ENCODE data around the gene SKP1.

SKP1 gene

GRCh38 chr5:134143944-134144941 lies 32.5 kb downstream of the SKP1 start:
- DNase-seq (ENCODE audit: low read depth) = no peak

- DNase-seq (ENCODE audit: low read depth) = no peak
These were observed 33.3 kb downstream of the SKP1 start for GRCh38 chr5:134143431-134143830.

- no peak for DNase-seq (ENCODE audit: low read depth)
These were observed 33.9 kb downstream of the SKP1 start for GRCh38 chr5:134142806-134143205.

- DNase-seq (ENCODE audit: low read depth) = no peak
These were observed 34.7 kb downstream of the SKP1 start for GRCh38 chr5:134142052-134142451.

GRCh38 chr5:134141331-134142050 lies 35.3 kb downstream of the SKP1 start:
- no peak for DNase-seq (ENCODE audit: low read depth)

- peak; percentile 47 for DNase-seq (ENCODE audit: low read depth)
These were observed 36.1 kb downstream of the SKP1 start for GRCh38 chr5:134140530-134141201.

GRCh38 chr5:134139891-134140469 lies 36.8 kb downstream of the SKP1 start:
- no peak for DNase-seq (ENCODE audit: low read depth)

- DNase-seq (ENCODE audit: low read depth) = no peak
These were observed 37.3 kb downstream of the SKP1 start for GRCh38 chr5:134139377-134139851.

GRCh38 chr5:134138416-134139376 lies 38.1 kb downstream of the SKP1 start:
- DNase-seq (ENCODE audit: low read depth) = no peak

- no peak for DNase-seq (ENCODE audit: low read depth)
These were observed 40.0 kb downstream of the SKP1 start for GRCh38 chr5:134136771-134137170.

- no peak for DNase-seq (ENCODE audit: low read depth)
These were observed 40.5 kb downstream of the SKP1 start for GRCh38 chr5:134136221-134136631.

- DNase-seq (ENCODE audit: low read depth) = no peak
These were observed 41.6 kb downstream of the SKP1 start for GRCh38 chr5:134135091-134135655.

GRCh38 chr5:134133995-134134541 lies 42.7 kb downstream of the SKP1 start:
- no peak for DNase-seq (ENCODE audit: low read depth)

- DNase-seq (ENCODE audit: low read depth) = no peak
These were observed 43.4 kb downstream of the SKP1 start for GRCh38 chr5:134133188-134133994.

GRCh38 chr5:134132372-134133187 lies 44.2 kb downstream of the SKP1 start:
- DNase-seq (ENCODE audit: low read depth) = no peak

GRCh38 chr5:134131578-134132350 lies 45.0 kb downstream of the SKP1 start:
- DNase-seq (ENCODE audit: low read depth) = no peak

- DNase-seq (ENCODE audit: low read depth) = no peak
These were observed 45.6 kb downstream of the SKP1 start for GRCh38 chr5:134131165-134131564.

Measured in HS-5 (cell line).